CD14-positive monocyte (primary cell): ENCODE measurements around the gene ELMO2. TPM values are rescaled to one million over a fixed set of nuclear protein-coding genes. Genes with fewer than 3 reads are reported as not detected.

ENCODE experiments used
- DNase-seq, 3 donors: peaks; one replicate each; pipeline ENCODE4 v3.0.0-alpha.2; 2011 to 2022
- H2AFZ ChIP-seq: 2 replicates; pipeline ENCODE4 v1.6.0; 2012; ENCODE audit warnings: mild to moderate bottlenecking, low read depth, low read length, inconsistent platforms; ENCODE audit not compliant: insufficient read depth, poor library complexity, severe bottlenecking
- H3K27ac ChIP-seq, 2 donors: 1 replicate in 1 of 2; 2 replicates in 1 of 2; pipeline ENCODE4 v1.5.1; 2012 to 2013; ENCODE audit warnings: low read length in 2 of 2, control low read depth in 1 of 2, inconsistent platforms in 1 of 2, low read depth in 1 of 2, mild to moderate bottlenecking in 1 of 2
- H3K27me3 ChIP-seq, 2 donors: one replicate each; pipeline versions ENCODE4 v1.6.0 to v1.6.1; 2011 to 2013; ENCODE audit warnings: low read length in 2 of 2; ENCODE audit not compliant: control insufficient read depth in 2 of 2, insufficient read depth in 2 of 2
- H3K36me3 ChIP-seq, 2 donors: replicated peaks in 1 of 2; 1 replicate in 1 of 2; 2 replicates in 1 of 2; pipeline versions ENCODE4 v1.5.1 to v1.6.1; 2012 to 2013; ENCODE audit warnings: low read length in 2 of 2, control low read depth in 1 of 2, inconsistent platforms in 1 of 2, mild to moderate bottlenecking in 1 of 2; ENCODE audit not compliant: insufficient read depth in 2 of 2, control insufficient read depth in 1 of 2
- H3K4me1 ChIP-seq, 2 donors: 1 replicate in 1 of 2; 2 replicates in 1 of 2; pipeline versions ENCODE4 v1.5.1 to v1.6.1; 2012 to 2013; ENCODE audit warnings: low read length in 2 of 2, control low read depth in 1 of 2, inconsistent platforms in 1 of 2, mild to moderate bottlenecking in 1 of 2, moderate library complexity in 1 of 2; ENCODE audit not compliant: insufficient read depth in 2 of 2, control insufficient read depth in 1 of 2
- H3K4me2 ChIP-seq: replicated peaks from 2 replicates; pipeline ENCODE3; 2012; ENCODE audit warnings: low read length, moderate library complexity, mild to moderate bottlenecking; ENCODE audit not compliant: poor library complexity, severe bottlenecking; ENCODE audit errors: extremely low read depth
- H3K4me3 ChIP-seq, 3 experiments: fragments of 200-600 bp in 1 of 3; sonication (generic) in 1 of 3; replicated peaks in 1 of 3; 1 replicate in 2 of 3; 2 replicates in 1 of 3; pipeline ENCODE4 v1.5.1; 2011 to 2013; ENCODE audit warnings: low read length in 3 of 3, mild to moderate bottlenecking in 3 of 3, control low read depth in 2 of 3, low read depth in 2 of 3, inconsistent platforms in 1 of 3, moderate library complexity in 1 of 3
- H3K79me2 ChIP-seq: 2 replicates; pipeline ENCODE4 v1.6.0; 2012; ENCODE audit warnings: mild to moderate bottlenecking, control low read depth, inconsistent platforms, low read length, moderate library complexity; ENCODE audit not compliant: insufficient read depth
- H3K9ac ChIP-seq: 2 replicates; pipeline ENCODE4 v1.6.0; 2017; ENCODE audit warnings: low read length, mild to moderate bottlenecking; ENCODE audit not compliant: insufficient read depth, poor library complexity, severe bottlenecking
- H3K9me3 ChIP-seq, 2 donors: replicated peaks in 1 of 2; 1 replicate in 1 of 2; 2 replicates in 1 of 2; pipeline versions ENCODE4 v1.5.1 to v1.6.1; 2012 to 2013; ENCODE audit warnings: low read length in 2 of 2, control low read depth in 1 of 2; ENCODE audit not compliant: control insufficient read depth in 1 of 2, insufficient read depth in 1 of 2
- H4K20me1 ChIP-seq: 2 replicates; pipeline ENCODE4 v1.6.0; 2012; ENCODE audit warnings: mild to moderate bottlenecking, low read length, control low read depth, moderate library complexity; ENCODE audit not compliant: insufficient read depth
- H3K27ac Mint-ChIP-seq, 7 donors: one replicate each; pipeline ENCODE4 v1.8.0; 2020; ENCODE audit warnings: mild to moderate bottlenecking in 7 of 7, mixed read lengths in 7 of 7, moderate library complexity in 6 of 7, inconsistent platforms in 2 of 7
- H3K27me3 Mint-ChIP-seq, 3 donors: one replicate each; pipeline ENCODE4 v1.8.0; 2021 to 2022; ENCODE audit warnings: low read depth in 3 of 3, mild to moderate bottlenecking in 3 of 3, mixed read lengths in 3 of 3, moderate library complexity in 3 of 3, inconsistent platforms in 1 of 3
- H3K36me3 Mint-ChIP-seq, 2 donors: one replicate each; pipeline ENCODE4 v1.8.0; 2020; ENCODE audit warnings: mixed read lengths in 2 of 2, inconsistent platforms in 1 of 2, mild to moderate bottlenecking in 1 of 2
- H3K4me1 Mint-ChIP-seq: one replicate; pipeline ENCODE4 v1.8.0; 2020; ENCODE audit warnings: mild to moderate bottlenecking, mixed read lengths
- H3K4me3 Mint-ChIP-seq, 2 donors: one replicate each; pipeline ENCODE4 v1.8.0; 2020; ENCODE audit warnings: mild to moderate bottlenecking in 2 of 2, mixed read lengths in 2 of 2, moderate library complexity in 1 of 2
- H3K9me3 Mint-ChIP-seq, 7 donors: one replicate each; pipeline ENCODE4 v1.8.0; 2020 to 2022; ENCODE audit warnings: mixed read lengths in 7 of 7, mild to moderate bottlenecking in 6 of 7, moderate library complexity in 6 of 7, inconsistent platforms in 2 of 7
- WGBS: methylation state at CpG from one replicate; pipeline ENCODE4 v1.1.5; 2013; ENCODE audit warnings: missing lambda C conversion rate; ENCODE audit not compliant: insufficient coverage; 5-methylcytosine and 5-hydroxymethylcytosine counted together
- intact Hi-C, 2 donors: fragments of 100-400 bp; cut with micrococcal nuclease; formaldehyde crosslinking; loops; one replicate each; pipeline versions ENCODE4 v1.15.0 to v1.15.1; 2023
- polyA plus RNA-seq, 3 donors: library from polyadenylated mRNA; depleted of rRNA in 1 of 3; unstranded in 2 of 3; stranded (reverse) in 1 of 3; fragments of 300-500 nt in 2 of 3; fragments of >200 nt in 1 of 3; fragmentation: Illumina TruSeq in 2 of 3; gene quantifications; 1 replicate in 2 of 3; 2 replicates in 1 of 3; pipeline ENCODE4 v1.2.3, GENCODE V29; 2012 to 2021
- TF ChIP-seq, protein P1 (sequence below): fragments of 200-600 bp; IDR thresholded peaks from one replicate; pipeline ENCODE4 v1.8.0; 2022; ENCODE audit warnings: antibody characterized with exemption, mild to moderate bottlenecking

ELMO2 gene
- polyA plus RNA-seq, 3 donors: 35.3 to 53.1 (median 42.3) TPM

DNA sequence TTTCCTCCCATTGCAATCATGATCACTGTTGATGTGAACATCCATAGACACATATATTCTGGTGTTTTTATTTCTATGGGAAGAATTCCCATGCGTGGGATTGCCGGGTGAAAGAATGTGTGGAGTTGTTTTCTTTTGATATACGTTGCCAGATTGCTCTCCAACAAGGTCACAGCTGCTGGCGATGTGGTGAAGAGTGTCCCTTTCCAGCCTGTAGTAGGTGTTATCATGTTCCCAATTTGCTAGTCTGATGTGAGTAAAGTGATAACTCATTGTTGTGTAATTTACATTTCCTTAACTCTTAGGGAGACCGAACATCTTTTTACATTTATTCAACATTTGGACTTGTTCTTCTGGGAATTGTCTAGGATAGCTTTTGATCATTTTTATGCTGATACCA lies 14.5 kb upstream of the ELMO2 start:
- H3K36me3 Mint-ChIP-seq: no peaks in the 10 kb centered on the region
- peaks cover 3% of the 10 kb centered on the region for H3K4me1 Mint-ChIP-seq
- no peak overlapping the region for H3K4me3 ChIP-seq
- no peak overlapping the region for H3K27ac ChIP-seq
- no peaks in the 10 kb centered on the region for H3K9me3 ChIP-seq
- no peak overlapping the region for H3K4me2 ChIP-seq
- DNase-seq: no peak
- H3K79me2 ChIP-seq: no peaks in the 10 kb centered on the region
- H3K27ac Mint-ChIP-seq: no peak overlapping the region
- H3K27me3 Mint-ChIP-seq: peaks cover 5 to 12% (median 6%) of the 10 kb centered on the region in 3 donors
- H3K4me3 Mint-ChIP-seq: peak overlapping the region in 1 of 2 donors; percentile 13
- intact Hi-C loops: no loop called here
- peaks cover 2 to 3% of the 10 kb centered on the region in 2 donors for H3K27me3 ChIP-seq
- H3K9me3 Mint-ChIP-seq: peaks cover 0 to 2% (median 0%) of the 10 kb centered on the region in 7 donors
- H3K4me1 ChIP-seq: no peaks in the 10 kb centered on the region
- H4K20me1 ChIP-seq: no peaks in the 10 kb centered on the region
- TF ChIP-seq, protein P1, sequence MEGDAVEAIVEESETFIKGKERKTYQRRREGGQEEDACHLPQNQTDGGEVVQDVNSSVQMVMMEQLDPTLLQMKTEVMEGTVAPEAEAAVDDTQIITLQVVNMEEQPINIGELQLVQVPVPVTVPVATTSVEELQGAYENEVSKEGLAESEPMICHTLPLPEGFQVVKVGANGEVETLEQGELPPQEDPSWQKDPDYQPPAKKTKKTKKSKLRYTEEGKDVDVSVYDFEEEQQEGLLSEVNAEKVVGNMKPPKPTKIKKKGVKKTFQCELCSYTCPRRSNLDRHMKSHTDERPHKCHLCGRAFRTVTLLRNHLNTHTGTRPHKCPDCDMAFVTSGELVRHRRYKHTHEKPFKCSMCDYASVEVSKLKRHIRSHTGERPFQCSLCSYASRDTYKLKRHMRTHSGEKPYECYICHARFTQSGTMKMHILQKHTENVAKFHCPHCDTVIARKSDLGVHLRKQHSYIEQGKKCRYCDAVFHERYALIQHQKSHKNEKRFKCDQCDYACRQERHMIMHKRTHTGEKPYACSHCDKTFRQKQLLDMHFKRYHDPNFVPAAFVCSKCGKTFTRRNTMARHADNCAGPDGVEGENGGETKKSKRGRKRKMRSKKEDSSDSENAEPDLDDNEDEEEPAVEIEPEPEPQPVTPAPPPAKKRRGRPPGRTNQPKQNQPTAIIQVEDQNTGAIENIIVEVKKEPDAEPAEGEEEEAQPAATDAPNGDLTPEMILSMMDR: no peak
- no peak overlapping the region for H3K9ac ChIP-seq
- H2AFZ ChIP-seq: no peak overlapping the region
- H3K36me3 ChIP-seq: no peaks in the 10 kb centered on the region
- no CpG with 5 or more reads among the region's 5 CpGs for WGBS

DNA sequence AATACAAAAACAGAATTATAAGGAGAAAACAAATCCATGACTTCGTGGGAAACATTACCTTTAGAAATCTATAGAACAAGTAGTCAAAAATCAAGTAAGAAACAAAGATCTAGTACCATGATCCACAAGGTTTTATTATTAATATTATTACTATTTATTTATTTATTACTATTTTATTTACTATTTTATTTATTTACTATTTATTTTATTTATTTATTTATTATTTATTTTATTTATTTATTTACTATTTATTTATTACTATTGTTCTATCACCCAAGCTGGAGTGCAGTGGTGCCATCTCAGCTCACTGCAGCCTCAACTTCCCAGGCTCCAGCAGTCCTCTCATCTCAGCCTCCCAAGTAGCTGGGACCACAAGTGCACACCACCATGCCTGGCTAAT lies 13.5 kb upstream of the ELMO2 start:
- Histone ChIP-seq H3K9me3 (no peaks in the 10 kb centered on the region), H4K20me1 (no peaks in the 10 kb centered on the region), H3K27me3 (peaks cover 2 to 3% of the 10 kb centered on the region in 2 donors), H3K4me3 (no peak overlapping the region), H3K4me2 (no peak overlapping the region), H3K79me2 (no peaks in the 10 kb centered on the region), H3K9ac (no peak overlapping the region), H3K36me3 (no peaks in the 10 kb centered on the region), H3K4me1 (no peaks in the 10 kb centered on the region), H2AFZ (no peak overlapping the region), H3K27ac (no peak overlapping the region)
- Mint-ChIP-seq H3K27ac (no peak overlapping the region), H3K36me3 (no peaks in the 10 kb centered on the region), H3K4me3 (no peak overlapping the region), H3K9me3 (peaks cover 0 to 2% (median 0%) of the 10 kb centered on the region in 7 donors), H3K4me1 (peaks cover 3% of the 10 kb centered on the region), H3K27me3 (peaks cover 5 to 14% (median 6%) of the 10 kb centered on the region in 3 donors)
- DNase-seq: no peak
- whole genome bisulfite sequencing: no CpG with 5 or more reads among the region's 1 CpG
- intact Hi-C loops: no loop called here
- TF ChIP-seq, protein P1: no peak
